ENCODE measurements around the gene ACP2. TPM values are rescaled to one million over a fixed set of nuclear protein-coding genes. Genes with fewer than 3 reads are reported as not detected.

ACP2 gene
- total RNA-seq, 6 experiments from 2014 or later = 33.4 to 37.4 (median 36.1) TPM

DNA sequence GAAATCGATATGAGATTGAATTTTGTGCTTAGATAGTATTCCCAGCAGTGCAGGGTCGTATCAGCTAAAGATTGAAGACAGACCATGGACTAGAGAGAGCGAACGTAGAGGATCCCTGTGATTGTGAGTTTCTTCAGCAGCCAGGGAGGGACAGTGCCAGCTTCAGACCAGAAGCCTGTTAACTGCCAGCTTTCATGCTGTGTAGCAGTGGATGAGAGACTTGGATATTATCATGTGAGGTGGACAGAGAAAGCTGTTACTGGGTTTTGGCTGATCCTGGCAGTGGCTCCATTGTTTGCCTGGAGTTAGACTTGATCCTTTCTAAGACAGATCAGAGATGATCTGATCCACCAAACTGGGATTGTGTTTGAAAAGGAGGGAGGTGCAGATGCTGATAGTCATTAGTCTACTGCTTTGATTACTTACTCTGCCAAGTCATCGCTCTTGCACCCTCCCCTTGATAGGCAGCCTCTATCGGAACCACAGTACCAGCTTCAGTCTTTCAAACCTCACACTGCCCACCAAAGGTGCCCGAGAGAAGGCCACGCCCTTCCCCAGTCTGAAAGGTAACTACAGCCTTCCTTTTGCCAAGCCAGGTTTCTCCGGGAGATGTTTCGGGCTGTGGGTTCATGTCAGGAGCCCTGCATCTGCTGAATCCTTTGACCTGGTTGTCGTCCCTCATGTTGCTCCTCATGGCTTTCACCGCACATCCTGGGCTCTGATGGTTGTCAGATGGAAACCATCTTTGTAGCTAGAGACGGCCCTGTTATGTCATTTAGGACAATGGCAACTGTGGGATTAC, 37.6 kb upstream of the ACP2 start:
- TF ChIP-seq, protein P1, sequence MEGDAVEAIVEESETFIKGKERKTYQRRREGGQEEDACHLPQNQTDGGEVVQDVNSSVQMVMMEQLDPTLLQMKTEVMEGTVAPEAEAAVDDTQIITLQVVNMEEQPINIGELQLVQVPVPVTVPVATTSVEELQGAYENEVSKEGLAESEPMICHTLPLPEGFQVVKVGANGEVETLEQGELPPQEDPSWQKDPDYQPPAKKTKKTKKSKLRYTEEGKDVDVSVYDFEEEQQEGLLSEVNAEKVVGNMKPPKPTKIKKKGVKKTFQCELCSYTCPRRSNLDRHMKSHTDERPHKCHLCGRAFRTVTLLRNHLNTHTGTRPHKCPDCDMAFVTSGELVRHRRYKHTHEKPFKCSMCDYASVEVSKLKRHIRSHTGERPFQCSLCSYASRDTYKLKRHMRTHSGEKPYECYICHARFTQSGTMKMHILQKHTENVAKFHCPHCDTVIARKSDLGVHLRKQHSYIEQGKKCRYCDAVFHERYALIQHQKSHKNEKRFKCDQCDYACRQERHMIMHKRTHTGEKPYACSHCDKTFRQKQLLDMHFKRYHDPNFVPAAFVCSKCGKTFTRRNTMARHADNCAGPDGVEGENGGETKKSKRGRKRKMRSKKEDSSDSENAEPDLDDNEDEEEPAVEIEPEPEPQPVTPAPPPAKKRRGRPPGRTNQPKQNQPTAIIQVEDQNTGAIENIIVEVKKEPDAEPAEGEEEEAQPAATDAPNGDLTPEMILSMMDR (IDR thresholded peaks at IDR 0.05) = no peak
- no peaks in the 10 kb centered on the region for H3K4me1 Mint-ChIP-seq (ENCODE audit: low read depth)
- peaks cover 37% of the 10 kb centered on the region for H3K36me3 Mint-ChIP-seq (ENCODE audit: low read depth)
- no peak overlapping the region for H3K4me3 Mint-ChIP-seq
- H3K27me3 Mint-ChIP-seq (ENCODE audit: insufficient read depth) = no peaks in the 10 kb centered on the region; the same call in 1 of the 2 replicates
- H3K9me3 Mint-ChIP-seq = no peaks in the 10 kb centered on the region
- no peak for DNase-seq
- H3K27ac Mint-ChIP-seq = no peak overlapping the region

DNA sequence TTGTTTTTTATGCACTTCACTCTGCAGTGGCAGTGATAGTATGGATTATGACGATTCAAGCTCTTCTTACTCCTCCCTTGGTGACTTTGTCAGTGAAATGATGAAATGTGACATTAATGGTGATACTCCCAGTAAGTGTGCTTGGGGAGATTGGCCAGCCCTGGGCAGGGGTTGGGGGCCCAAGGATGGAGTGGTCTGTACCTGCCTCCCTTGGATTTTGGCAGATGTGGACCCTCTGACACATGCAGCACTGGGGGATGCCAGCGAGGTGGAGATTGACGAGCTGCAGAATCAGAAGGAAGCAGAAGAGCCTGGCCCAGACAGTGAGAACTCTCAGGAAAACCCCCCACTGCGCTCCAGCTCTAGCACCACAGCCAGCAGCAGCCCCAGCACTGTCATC, 35.5 kb upstream of the ACP2 start:
- Mint-ChIP-seq H3K4me3 (no peak overlapping the region), H3K27me3 (ENCODE audit: insufficient read depth) (no peaks in the 10 kb centered on the region), H3K9me3 (no peaks in the 10 kb centered on the region), H3K27ac (no peak overlapping the region), H3K4me1 (ENCODE audit: low read depth) (no peaks in the 10 kb centered on the region; the same call in 1 of the 2 replicates), H3K36me3 (ENCODE audit: low read depth) (peaks cover 28% of the 10 kb centered on the region)
- DNase-seq = no peak
- TF ChIP-seq, protein P1 (IDR thresholded peaks at IDR 0.05) = no peak

DNA sequence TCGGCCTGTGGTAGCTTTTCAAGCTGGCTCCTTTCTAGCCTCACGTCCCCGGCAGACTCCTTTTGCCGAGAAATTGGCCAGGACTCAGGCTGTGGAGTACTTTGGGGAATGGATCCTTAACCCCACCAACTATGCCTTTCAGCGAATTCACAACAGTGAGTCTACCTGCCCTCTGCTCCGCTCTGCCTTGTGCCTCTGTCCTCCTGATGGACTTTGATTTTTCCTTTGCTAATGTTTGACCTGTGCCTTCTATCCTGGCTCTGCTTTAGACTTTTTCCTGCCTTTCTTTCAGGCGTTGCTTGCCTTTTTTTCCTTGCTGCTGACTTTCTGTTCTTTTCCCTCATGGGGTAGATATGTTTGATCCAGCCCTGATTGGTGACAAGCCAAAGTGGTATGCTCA, 33.8 kb upstream of the ACP2 start:
- no peaks in the 10 kb centered on the region for H3K27me3 Mint-ChIP-seq (ENCODE audit: insufficient read depth)
- peaks cover 7% of the 10 kb centered on the region for H3K4me1 Mint-ChIP-seq (ENCODE audit: low read depth)
- H3K36me3 Mint-ChIP-seq (ENCODE audit: low read depth) = peaks cover 25% of the 10 kb centered on the region
- DNase-seq = no peak
- no peak overlapping the region for H3K4me3 Mint-ChIP-seq
- no peak overlapping the region; the same call in 1 of the 2 replicates for H3K27ac Mint-ChIP-seq
- TF ChIP-seq, protein P1 (IDR thresholded peaks at IDR 0.05) = no peak
- no peaks in the 10 kb centered on the region for H3K9me3 Mint-ChIP-seq

DNA sequence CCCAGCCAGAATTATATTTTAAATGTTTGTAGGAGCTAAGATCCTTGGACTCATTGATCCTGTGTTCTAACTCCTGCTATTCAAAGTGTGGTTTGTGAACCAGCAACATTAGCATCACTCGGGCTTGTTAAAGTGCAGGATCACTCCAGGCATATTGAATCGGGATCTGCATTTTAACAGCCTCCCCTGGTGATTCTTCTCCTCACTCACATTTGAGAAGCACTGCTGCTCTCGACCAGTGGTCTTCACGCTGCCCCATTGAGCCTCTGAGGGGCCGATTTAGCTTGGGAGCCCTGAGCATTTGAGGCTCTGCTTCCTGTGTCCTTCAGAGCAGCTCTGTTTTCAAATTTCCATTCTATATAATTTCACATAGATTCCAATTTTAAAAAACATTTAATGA, 32.2 kb upstream of the ACP2 start:
- no peak for DNase-seq
- H3K4me1 Mint-ChIP-seq (ENCODE audit: low read depth) = peaks cover 9% of the 10 kb centered on the region
- no peak overlapping the region for H3K27ac Mint-ChIP-seq
- peaks cover 35% of the 10 kb centered on the region for H3K36me3 Mint-ChIP-seq (ENCODE audit: low read depth)
- no peak overlapping the region for H3K4me3 Mint-ChIP-seq
- TF ChIP-seq, protein P1 (IDR thresholded peaks at IDR 0.05) = no peak
- H3K9me3 Mint-ChIP-seq = no peaks in the 10 kb centered on the region
- no peaks in the 10 kb centered on the region for H3K27me3 Mint-ChIP-seq (ENCODE audit: insufficient read depth)

DNA sequence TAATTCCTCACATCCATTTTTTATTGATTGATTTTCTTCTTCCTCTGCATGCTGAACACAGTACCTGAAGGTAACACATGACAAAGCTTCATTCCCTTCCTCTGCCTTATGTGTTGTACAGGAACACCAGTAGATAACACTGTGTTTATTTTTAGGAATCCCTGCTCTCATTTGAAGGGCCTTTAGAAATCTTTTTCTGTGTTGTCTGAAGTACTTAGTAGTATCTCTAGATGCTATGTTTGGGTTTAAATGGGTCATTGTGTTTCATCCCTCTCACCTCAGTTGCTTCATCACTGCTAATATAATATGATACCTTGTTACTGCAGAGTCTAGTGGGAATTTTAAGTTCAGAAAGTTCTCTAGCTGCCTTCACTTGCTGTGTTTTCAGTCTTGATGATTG, 31.5 kb upstream of the ACP2 start:
- TF ChIP-seq, protein P1 (IDR thresholded peaks at IDR 0.05) = no peak
- Mint-ChIP-seq H3K4me3 (no peak overlapping the region), H3K27me3 (ENCODE audit: insufficient read depth) (no peaks in the 10 kb centered on the region), H3K4me1 (ENCODE audit: low read depth) (peaks cover 9% of the 10 kb centered on the region), H3K27ac (no peak overlapping the region), H3K9me3 (no peaks in the 10 kb centered on the region), H3K36me3 (ENCODE audit: low read depth) (peaks cover 31% of the 10 kb centered on the region)
- DNase-seq = no peak

All from HFFc6 (cell line).